VCaP (cell line): Measurements from ENCODE around the gene C1QTNF2.
"Not testable (repeated sequence)": the region's sequence is repeated elsewhere in the genome, so short reads cannot be mapped to it uniquely, and the experiment has no call there.

Experiments used
- H3K27ac ChIP-seq: fragments of 450-650 bp; 2 replicates; pipeline ENCODE4 v1.5.1; 2017
- TF ChIP-seq, protein P1 (sequence below): fragments of 450-650 bp; conservative IDR thresholded peaks from 2 replicates; pipeline ENCODE4 v1.5.1; 2017; ENCODE audit warnings: mild to moderate bottlenecking, moderate library complexity

C1QTNF2 gene

GRCh38 chr5:160341309-160341870 is 29.0 kb downstream of the C1QTNF2 start:
- H3K27ac ChIP-seq = no peak overlapping the region
- TF ChIP-seq, protein P1, sequence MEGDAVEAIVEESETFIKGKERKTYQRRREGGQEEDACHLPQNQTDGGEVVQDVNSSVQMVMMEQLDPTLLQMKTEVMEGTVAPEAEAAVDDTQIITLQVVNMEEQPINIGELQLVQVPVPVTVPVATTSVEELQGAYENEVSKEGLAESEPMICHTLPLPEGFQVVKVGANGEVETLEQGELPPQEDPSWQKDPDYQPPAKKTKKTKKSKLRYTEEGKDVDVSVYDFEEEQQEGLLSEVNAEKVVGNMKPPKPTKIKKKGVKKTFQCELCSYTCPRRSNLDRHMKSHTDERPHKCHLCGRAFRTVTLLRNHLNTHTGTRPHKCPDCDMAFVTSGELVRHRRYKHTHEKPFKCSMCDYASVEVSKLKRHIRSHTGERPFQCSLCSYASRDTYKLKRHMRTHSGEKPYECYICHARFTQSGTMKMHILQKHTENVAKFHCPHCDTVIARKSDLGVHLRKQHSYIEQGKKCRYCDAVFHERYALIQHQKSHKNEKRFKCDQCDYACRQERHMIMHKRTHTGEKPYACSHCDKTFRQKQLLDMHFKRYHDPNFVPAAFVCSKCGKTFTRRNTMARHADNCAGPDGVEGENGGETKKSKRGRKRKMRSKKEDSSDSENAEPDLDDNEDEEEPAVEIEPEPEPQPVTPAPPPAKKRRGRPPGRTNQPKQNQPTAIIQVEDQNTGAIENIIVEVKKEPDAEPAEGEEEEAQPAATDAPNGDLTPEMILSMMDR = no peak

GRCh38 chr5:160340513-160340912 is 29.9 kb downstream of the C1QTNF2 start:
- not testable (repeated sequence) for H3K27ac ChIP-seq

DNA sequence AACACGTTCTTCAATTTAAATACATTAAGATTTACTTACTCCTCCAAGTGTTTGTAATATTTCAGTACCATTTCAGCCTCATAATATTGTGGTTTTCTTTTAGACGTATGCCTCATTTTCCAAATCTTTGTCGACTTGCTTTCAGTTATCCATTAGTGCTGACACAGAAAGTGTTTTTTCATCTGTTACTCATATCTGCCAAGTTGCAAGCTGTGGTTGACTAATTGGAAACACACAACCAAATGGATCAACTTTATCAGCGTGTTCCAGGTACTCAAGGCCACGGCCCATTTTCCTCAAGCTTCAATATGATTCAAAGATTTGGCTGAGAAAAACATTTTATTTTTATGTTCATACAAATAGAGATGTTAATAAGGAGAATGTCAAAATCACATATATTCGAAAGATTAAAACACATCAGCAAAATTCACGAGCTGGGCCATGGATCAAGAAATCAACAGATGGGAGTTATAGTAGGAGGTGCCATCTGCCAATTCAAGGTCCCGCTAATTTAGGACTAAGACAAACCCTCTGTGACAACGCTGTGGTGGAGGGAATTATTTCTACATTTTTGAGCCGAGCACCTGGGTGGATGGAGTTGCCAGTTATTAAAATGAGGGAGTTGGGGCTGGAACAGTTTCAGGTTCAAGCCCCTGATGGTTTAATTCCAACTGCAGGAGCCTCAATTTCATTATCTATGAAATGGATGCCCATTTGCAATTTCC is 30.9 kb downstream of the C1QTNF2 start:
- no peak overlapping the region for H3K27ac ChIP-seq

DNA sequence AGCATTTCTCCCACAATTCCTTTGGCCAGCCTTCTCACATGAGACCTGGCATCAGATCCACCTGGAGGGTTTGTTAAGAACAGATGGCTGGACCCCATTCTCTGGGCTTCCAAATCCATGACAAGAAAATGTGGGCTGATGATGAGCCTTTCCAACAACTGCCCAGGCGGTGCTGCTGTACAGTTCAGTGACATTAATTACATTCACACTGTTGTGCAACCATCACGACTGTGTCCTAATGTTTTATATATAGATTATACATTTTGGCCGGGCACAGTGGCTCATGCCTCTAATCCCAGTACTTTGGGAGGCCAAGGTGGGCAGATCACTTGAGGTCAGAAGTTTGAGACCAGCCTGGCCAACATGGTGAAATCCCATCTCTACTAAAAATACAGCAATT is 35.7 kb downstream of the C1QTNF2 start:
- H3K27ac ChIP-seq = not testable (repeated sequence)

More for the DNA sequence above, 30.9 kb downstream of the C1QTNF2 start:
- TF ChIP-seq, protein P1 = no peak

DNA sequence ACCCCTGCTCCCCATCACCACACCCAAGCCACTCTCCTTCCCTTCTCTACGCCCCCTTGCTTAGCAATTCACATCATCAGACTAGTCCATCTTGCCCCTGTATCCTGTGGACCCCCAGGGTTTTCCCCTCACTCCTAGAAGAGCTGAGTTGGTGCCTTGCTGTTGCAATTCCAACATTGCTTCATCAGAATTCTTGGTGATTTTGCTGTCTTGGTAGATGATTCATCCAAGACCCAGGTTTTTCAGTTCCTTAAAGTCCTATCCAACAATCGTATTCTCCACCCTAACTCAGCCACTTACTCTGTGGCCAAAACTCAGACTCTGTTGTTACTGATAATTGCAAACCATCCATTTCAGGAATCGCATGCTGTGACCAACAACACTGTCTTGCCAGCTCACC is 36.7 kb downstream of the C1QTNF2 start:
- TF ChIP-seq, protein P1 = no peak
- H3K27ac ChIP-seq = no peak overlapping the region

DNA sequence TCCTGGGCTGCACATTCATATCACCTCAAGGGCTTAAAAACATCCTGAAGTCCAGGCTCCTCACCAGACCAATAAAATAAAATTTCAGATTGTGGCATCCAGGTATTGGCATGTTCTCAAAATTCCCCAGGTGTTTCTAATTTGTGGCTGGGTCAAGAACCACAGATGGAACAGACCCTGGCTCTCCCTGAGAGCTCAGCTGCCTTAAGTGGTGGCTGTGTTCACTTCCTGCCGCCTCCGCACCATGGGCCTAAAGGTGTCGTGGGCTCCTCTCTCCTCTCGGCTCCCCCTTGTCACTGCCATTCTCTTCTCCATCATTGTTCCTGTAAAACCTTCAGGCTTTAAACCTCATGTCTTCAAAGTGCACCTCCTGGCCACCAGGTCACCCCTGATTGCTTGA is 40.2 kb downstream of the C1QTNF2 start:
- H3K27ac ChIP-seq = no peak overlapping the region
- TF ChIP-seq, protein P1 = no peak

DNA sequence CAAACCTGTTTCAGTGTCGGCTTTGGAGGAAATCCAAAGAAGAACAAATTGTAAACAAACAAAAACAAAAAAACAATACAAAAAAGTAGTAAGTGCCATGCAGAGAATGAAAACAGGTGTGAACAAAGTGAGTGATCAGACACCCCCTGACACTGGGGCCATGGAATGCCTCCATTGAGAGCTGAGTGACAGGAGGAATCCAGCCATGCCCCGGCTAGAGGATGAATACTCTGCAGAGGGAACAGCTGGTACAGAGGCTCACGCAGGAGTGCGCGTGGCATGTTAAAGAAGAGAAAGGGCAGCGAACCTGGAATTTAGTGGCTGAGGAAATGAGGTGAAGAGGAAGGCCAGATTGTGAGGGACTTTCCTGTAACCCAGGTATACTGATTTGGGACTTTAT is 42.6 kb downstream of the C1QTNF2 start:
- TF ChIP-seq, protein P1 = no peak
- no peak overlapping the region for H3K27ac ChIP-seq

GRCh38 chr5:160326981-160327380 is 43.4 kb downstream of the C1QTNF2 start:
- H3K27ac ChIP-seq = no peak overlapping the region
- TF ChIP-seq, protein P1 = no peak

DNA sequence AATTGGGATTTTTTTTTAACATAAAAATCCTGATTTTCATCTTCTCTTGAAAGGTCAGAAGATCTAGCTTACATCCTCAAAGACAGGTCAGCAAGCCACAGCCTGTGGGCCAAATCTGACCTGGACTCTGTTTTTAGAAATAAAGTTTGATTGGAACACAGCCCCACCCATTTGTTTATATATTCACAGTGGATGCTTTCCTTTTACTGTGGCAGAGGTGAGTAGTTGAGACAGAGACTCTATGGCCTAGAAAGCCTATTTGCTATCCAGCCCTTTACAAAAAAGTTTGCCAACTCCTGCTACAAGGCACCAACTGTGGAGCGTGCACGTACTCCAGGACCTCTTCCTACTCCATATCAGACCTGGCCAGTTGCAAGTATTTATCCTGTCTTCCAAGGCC is 44.7 kb downstream of the C1QTNF2 start:
- no peak overlapping the region for H3K27ac ChIP-seq
- TF ChIP-seq, protein P1 = no peak
